ENCODE data around the gene CREB3L4. TPM values are rescaled to one million over a fixed set of nuclear protein-coding genes. Genes with fewer than 3 reads are reported as not detected.

Gene CREB3L4
- total RNA-seq, 1 donor from 2014 or later: 5.4 TPM

DNA sequence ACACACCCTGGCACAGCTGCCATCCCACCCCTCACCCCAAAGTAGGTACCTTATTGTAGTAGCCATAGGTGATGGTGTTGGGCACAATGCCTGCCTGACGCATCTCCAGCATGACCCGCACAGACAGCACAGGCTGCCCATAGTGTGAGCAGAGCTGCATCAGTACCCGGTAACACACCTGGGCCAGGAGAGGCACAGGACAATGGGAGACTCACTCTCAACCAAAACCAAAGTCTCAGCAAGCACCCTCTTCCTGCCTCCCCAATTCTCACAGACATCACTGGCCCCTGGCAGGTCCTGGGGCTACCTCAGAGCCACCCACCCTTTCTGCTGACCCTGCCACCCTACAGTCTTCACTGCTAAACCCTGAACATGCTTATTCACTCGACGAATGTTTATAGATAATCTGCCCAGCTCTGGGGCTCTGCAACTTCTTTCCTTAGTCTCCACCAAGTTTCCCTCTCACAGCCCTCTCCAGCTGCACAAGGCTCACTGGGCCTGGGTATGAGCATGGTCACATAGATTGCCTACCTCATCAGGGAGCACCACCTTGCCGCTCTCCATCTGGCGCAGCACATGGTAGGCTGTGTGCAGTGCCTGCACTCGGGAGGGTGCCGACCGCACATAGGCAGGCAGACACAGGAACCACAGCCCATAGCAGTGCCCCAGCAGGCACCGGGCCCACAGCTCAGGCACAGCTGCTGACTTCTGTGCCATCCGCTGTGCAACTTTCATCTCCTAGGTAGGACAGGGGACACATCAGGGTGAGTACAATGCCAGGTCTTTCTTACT is 31.5 kb upstream of the CREB3L4 start:
- DNase-seq (ENCODE audit: extremely low read depth, low read depth, low spot score): no peak

DNA sequence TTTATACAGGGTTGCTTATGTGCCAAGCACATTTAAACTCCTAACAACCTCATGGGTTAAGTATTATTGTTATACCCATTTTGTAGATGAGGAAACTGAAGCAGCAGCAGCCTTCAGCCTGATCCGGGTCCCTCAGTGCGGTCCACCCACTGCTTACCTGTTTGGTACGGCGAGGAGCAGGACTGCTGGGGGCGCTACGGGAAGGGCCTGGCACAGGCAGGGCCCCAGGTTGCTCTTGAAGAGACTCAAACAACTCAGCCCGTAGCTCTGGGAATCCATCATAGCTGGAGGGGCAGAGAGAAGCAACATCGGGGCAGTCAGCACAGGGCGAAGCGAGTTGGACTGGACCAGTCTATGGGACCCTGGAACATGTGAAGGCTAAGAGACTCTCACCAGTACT is 30.4 kb upstream of the CREB3L4 start:
- DNase-seq (ENCODE audit: extremely low read depth, low read depth, low spot score): no peak

GRCh38 chr1:153938996-153939395 is 28.7 kb upstream of the CREB3L4 start:
- no peak for DNase-seq (ENCODE audit: extremely low read depth, low read depth, low spot score)

GRCh38 chr1:153939476-153939875 is 28.2 kb upstream of the CREB3L4 start:
- no peak for DNase-seq (ENCODE audit: extremely low read depth, low read depth, low spot score)

DNA sequence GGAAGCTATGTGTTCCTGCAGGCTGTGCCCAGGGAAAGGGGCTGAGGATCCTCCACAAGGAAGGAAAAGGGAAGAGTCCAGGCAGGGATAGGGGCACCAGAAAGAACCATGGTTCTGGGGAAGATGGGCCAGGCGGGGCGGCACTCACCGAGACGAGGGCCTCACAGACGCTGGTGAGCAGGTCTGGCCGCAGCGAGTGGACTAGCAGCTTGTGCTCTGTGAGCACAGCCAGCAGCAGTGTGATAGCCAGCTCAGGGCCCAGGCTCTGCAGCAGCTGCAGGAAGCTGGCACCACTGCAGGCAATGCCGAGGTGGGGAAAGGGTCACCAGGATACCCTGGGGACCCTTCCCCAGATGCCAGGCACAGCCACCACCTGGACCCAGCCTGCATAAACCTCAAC is 26.9 kb upstream of the CREB3L4 start:
- DNase-seq (ENCODE audit: extremely low read depth, low read depth, low spot score): no peak

GRCh38 chr1:153941826-153942725 is 25.6 kb upstream of the CREB3L4 start:
- no peak for DNase-seq (ENCODE audit: extremely low read depth, low read depth, low spot score)

DNA sequence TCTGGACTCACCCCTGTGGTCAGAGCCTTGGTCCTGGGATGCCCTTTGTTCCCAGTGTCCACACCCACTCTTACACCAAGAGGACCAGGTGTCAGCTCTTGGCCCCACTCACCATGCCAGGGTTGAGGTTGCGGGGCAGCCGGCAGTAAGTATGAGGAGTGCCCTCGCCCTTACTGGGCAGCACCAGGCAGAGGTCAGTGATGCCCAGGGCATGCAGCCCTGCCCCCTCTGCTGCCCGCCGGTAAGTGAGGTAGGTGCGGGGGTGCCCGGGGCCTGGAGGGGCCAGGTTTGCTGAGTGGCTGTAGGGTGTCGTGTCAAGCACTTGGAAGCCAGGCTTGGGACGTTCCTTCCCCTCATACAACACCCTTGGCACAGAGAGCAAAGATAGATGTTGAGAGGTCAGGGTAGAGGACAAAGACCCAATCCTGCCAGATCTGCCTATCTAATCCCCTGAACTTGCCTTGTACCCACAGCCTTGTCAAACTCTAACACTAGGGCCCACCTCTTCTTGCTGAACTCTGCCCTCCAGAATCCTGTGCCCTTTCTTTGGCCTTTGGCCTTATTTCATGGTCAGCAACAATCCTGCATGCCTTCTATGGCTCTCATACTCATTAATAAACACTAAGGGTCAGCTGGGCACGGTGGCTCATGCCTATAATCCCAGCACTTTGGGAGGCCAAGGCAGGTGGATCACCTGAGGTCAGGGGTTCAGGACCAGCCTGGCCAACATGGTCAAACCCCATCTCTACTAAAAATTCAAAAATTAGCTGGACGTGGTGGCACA is 24.7 kb upstream of the CREB3L4 start:
- no peak for DNase-seq (ENCODE audit: extremely low read depth, low read depth, low spot score)

GRCh38 chr1:153944005-153944826 is 23.5 kb upstream of the CREB3L4 start:
- no peak for DNase-seq (ENCODE audit: extremely low read depth, low read depth, low spot score)

GRCh38 chr1:153944827-153945117 is 22.9 kb upstream of the CREB3L4 start:
- DNase-seq (ENCODE audit: extremely low read depth, low read depth, low spot score): no peak

DNA sequence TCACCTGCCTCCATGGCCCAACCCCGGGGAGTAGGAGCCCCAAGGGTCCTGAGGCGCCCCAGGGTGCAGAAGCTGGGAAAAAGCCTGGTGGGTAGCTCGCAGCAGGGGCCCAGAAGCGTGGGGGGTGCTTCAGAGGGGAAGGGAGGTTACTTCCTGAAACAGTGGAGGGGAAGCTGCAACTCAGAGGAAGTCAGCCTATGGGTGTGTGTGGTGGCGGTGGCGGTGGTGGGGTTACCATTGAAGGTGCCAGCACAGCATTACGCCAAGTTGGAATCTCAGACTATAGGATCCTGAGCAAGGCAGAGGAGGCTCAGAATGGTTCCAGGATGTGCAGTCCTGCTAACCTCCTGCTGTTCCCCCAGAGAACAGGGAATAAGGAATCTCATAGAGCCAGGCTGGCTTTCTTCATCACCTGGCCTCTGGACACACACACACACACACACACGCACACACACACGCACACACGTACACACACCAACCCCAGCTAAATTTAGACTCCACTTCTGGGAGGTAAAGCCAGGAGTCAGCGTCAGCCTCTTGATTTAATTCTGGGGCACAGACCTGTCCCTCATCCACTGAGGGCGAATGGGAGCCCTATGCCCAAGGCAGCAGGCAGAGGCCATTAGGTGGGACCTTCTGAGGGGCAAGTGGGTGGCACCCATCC is 22.4 kb upstream of the CREB3L4 start:
- DNase-seq (ENCODE audit: extremely low read depth, low read depth, low spot score): no peak

- DNase-seq (ENCODE audit: extremely low read depth, low read depth, low spot score): no peak
Measured at GRCh38 chr1:153945795-153946621, 21.7 kb upstream of the CREB3L4 start.

DNA sequence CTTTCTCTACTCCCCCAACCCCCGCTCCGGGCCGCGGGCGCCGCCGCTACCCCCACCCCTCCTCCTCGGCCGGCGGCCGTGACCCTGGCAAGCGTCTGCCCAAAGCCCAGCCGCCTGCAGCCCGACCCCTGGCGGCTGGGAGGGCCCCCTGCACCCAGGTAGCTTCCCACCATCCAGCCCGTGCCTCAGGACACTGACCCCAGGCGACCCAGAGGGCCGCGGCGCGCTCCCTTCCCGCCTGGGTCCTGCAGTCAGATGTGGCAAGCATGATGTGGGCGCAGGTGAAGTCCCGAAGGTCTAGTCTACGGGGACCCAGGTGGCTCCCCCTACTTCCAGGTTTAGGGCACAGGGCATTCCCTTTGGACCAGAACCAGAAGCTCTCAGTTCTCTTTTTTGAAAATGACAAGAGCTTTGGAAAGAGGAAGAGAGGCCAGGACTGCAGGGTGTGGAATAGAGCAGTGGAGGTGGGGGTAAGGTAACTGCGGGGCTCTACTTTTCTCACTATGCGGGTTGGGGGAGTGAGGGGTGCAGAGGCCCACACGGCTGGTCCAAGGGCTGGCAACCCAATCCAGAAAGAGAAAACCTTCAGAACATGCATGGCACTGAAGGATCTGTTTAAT is 21.0 kb upstream of the CREB3L4 start, which contains the start of gene DENND4B:
TSS of gene DENND4B (minus strand) at position 97 of the 620 bp plus-strand sequence. CDS start 2,344 bp downstream, outside the sequence.
- no peak for DNase-seq (ENCODE audit: extremely low read depth, low read depth, low spot score)

GRCh38 chr1:153951183-153951582 is 16.5 kb upstream of the CREB3L4 start:
- no peak for DNase-seq (ENCODE audit: extremely low read depth, low read depth, low spot score)

DNA sequence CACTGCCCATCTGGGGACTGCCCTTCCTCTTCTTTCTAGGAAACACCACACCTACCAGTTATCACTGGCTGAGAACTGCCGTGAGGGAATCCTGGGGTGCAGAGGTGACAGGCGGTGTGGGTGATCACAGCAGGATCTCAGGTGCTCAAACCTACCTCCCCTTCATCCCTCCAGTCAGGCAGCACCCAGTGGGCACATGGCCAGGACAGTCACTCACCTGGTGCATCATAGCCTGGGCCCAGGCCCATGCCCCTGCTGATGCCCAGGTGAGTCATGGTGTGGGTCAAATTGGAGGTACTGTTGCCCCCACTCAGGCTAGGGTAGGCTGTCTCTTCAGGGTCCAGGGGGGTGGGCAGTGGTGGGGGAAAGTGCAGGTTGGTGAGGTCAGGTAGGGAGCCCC is 15.9 kb upstream of the CREB3L4 start:
- DNase-seq (ENCODE audit: extremely low read depth, low read depth, low spot score): no peak

DNA sequence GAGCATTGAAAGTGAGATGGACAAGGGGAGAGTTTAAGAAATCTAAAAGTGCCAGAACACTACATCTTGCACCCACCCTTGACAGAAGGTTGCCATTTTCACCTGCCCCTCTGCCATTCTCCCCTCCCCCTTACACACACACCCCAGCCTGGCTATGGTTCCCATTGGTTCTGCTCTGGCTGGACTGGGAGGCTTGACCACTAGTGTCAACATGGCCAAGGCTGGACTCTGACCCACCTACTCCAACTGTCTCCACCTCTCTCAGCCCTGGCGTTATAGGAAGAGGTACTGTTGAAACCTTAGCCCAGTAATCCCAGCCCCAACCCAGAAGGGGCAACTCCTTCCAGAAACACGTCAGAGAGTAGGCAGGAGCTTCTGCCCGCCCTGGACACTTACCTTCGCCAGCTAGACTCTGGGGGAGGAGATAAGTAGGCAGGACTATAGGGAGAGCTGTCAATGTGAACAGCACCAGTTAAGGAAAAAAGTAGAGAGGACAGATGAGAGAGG is 13.8 kb upstream of the CREB3L4 start:
- DNase-seq (ENCODE audit: extremely low read depth, low read depth, low spot score): no peak

- no peak for DNase-seq (ENCODE audit: extremely low read depth, low read depth, low spot score)
Measured at GRCh38 chr1:153954826-153955225, 12.9 kb upstream of the CREB3L4 start.

DNA sequence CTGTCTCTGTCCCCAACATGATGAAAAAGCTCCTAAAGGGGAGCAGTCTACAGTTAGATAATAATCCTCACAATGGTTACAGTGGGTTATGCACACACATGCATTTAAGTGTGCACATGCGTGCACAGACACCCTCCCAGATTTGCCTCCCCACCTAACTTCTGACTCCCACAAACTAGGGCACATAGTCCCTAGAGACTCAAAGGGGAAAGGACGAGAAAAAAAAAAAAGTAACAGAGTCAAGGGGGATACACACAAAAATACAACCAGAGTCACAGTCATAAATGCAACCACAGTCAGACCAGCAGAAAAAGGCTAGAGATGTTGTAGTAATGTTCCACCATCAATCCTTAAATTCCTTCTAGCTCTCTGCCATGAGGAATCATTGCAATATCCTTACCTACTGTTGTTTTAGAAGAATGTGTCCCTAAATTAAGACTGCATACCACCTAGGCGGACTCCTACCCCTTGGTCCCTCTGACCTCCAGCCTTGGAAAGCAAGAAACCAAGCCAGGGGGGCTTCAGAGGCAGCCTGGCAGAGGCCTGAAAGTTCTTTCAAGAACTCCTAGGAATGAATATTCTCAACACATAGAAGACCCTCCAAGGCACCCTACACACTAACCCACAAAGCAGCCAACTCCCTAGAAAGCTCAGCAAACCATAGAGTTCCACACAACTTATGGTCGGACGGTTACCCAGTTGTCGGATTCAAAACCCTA is 10.5 kb upstream of the CREB3L4 start:
- no peak for DNase-seq (ENCODE audit: extremely low read depth, low read depth, low spot score)

GRCh38 chr1:153957744-153958110 is 10.0 kb upstream of the CREB3L4 start:
- DNase-seq (ENCODE audit: extremely low read depth, low read depth, low spot score): no peak

Measured in glomerular endothelial cell (primary cell).